HepG2 (cell line): ENCODE data around the gene TBX5.

Experiments used
- CTCF ChIP-seq: sonication (generic); formaldehyde crosslinking; IDR thresholded peaks from 2 replicates; pipeline ENCODE4 v1.5.0; 2020; ENCODE audit warnings: mild to moderate bottlenecking, missing genetic modification reagents, moderate library complexity
- ESRRA ChIP-seq: sonication (generic); formaldehyde crosslinking; IDR thresholded peaks from 2 replicates; pipeline ENCODE4 v1.5.1; 2020; ENCODE audit warnings: mild to moderate bottlenecking, low read depth, missing genetic modification reagents
- ZNF317 ChIP-seq: sonication (generic); formaldehyde crosslinking; IDR thresholded peaks from 2 replicates; pipeline ENCODE4 v1.5.0; 2020; ENCODE audit warnings: mild to moderate bottlenecking, missing genetic modification reagents
- ZNF335 ChIP-seq: sonication (generic); formaldehyde crosslinking; IDR thresholded peaks from 2 replicates; pipeline ENCODE4 v1.4.0; 2020; ENCODE audit warnings: missing genetic modification reagents
- ZNF605 ChIP-seq: sonication (generic); formaldehyde crosslinking; IDR thresholded peaks from 2 replicates; pipeline ENCODE4 v1.8.0; 2022; ENCODE audit warnings: mild to moderate bottlenecking, missing genetic modification reagents
- ZNF687 ChIP-seq: sonication (generic); formaldehyde crosslinking; IDR thresholded peaks from 2 replicates; pipeline ENCODE4 v1.5.1; 2020; ENCODE audit warnings: mild to moderate bottlenecking, missing genetic modification reagents, moderate library complexity

- TF ChIP-seq ZNF687 (CRISPR knock-in tag) (no peak), ZNF605 (no peak), CTCF (no peak), ZNF317 (CRISPR knock-in tag) (no peak), ZNF335 (CRISPR knock-in tag) (no peak), ESRRA (CRISPR knock-in tag) (no peak)
Observed at GRCh38 chr12:114361545-114361944, 44.4 kb downstream of the TBX5 start.
